Stomach (tissue), 9 donors: ENCODE data around the gene USP34. TPM values are rescaled to one million over a fixed set of nuclear protein-coding genes. Genes with fewer than 3 reads are reported as not detected.

ENCODE experiments used
- DNase-seq, 2 donors: peaks; one replicate each; pipeline versions ENCODE4 v3.0.0 to v3.0.0-alpha.2; 2013 to 2019
- H3K27ac ChIP-seq, 5 donors: fragments of 200-600 bp in 4 of 5; sonication (generic) in 4 of 5; one replicate each; pipeline ENCODE4 v1.5.1; 2013 to 2019; ENCODE audit warnings: mild to moderate bottlenecking in 1 of 5, moderate library complexity in 1 of 5
- H3K27me3 ChIP-seq, 3 donors: fragments of 200-600 bp; sonication (generic); one replicate each; pipeline ENCODE4 v1.5.1; 2017 to 2019; ENCODE audit warnings: mixed run types in 1 of 3
- H3K36me3 ChIP-seq, 4 donors: fragments of 200-600 bp; sonication (generic); 1 replicate in 3 of 4; 2 replicates in 1 of 4; pipeline ENCODE4 v1.5.1; 2016 to 2019
- H3K4me1 ChIP-seq, 4 donors: fragments of 200-600 bp; sonication (generic); one replicate each; pipeline ENCODE4 v1.5.1; 2016 to 2019
- H3K4me3 ChIP-seq, 4 donors: fragments of 200-600 bp; sonication (generic) in 3 of 4; one replicate each; pipeline ENCODE4 v1.5.1; 2016 to 2019; ENCODE audit warnings: mild to moderate bottlenecking in 1 of 4
- H3K9me3 ChIP-seq, 4 donors: fragments of 200-600 bp; sonication (generic); one replicate each; pipeline ENCODE4 v1.5.1; 2016 to 2019
- EP300 ChIP-seq: sonication (generic); formaldehyde crosslinking; IDR thresholded peaks from one replicate; pipeline ENCODE4 v1.6.1; 2017; ENCODE audit warnings: antibody characterized with exemption
- POLR2A ChIP-seq, 4 donors: fragments of 450-650 bp; IDR thresholded peaks; one replicate each; pipeline ENCODE4 v1.6.1; 2016; ENCODE audit warnings: antibody characterized with exemption in 4 of 4, control low read depth in 2 of 4, mild to moderate bottlenecking in 1 of 4, moderate library complexity in 1 of 4
- POLR2AphosphoS5 ChIP-seq, 3 donors: sonication (generic); formaldehyde crosslinking; IDR thresholded peaks; one replicate each; pipeline ENCODE4 v1.6.1; 2016; ENCODE audit warnings: antibody characterized with exemption in 3 of 3
- WGBS, 5 donors: extraction: QIAGEN DNeasy Blood & Tissue Kit in 3 of 5; methylation state at CpG; one replicate each; pipeline versions ENCODE4 v1.1.5 to v1.1.7; 2013 to 2018; 5-methylcytosine and 5-hydroxymethylcytosine counted together
- intact Hi-C: fragments of 100-400 bp; cut with DNase I; formaldehyde crosslinking; loops from one replicate; pipeline ENCODE4 v1.15.1; 2023; ENCODE audit warnings: low total_unique reads
- polyA plus RNA-seq, 3 donors: library from polyadenylated mRNA; stranded (reverse); fragments of 200-250 nt; gene quantifications; one replicate each; pipeline ENCODE4 v1.2.3, GENCODE V29; 2013
- total RNA-seq, 5 donors: library from RNA; depleted of rRNA; stranded (reverse); fragments of >200 nt; gene quantifications; one replicate each; pipeline versions ENCODE4 v1.1.0 to v1.2.3, GENCODE V29; 2014 to 2016
- TF ChIP-seq, protein P1 (sequence below), 7 experiments: fragments of 450-650 bp in 4 of 7; fragments of 200-600 bp in 3 of 7; sonication (generic) in 3 of 7; IDR thresholded peaks; one replicate each; pipeline ENCODE4 v1.5.1; 2016 to 2019; ENCODE audit warnings: antibody characterized with exemption in 7 of 7, control low read depth in 2 of 7, mild to moderate bottlenecking in 1 of 7
- donor health status: healthy with polysubstance abuse.
- donor health status: Bipolar disorder and iron deficiency.
- donor health status: healthy.

USP34 gene
- total and polyA plus RNA-seq, 8 donors = 21.1 to 300 (median 73.2) TPM

DNA sequence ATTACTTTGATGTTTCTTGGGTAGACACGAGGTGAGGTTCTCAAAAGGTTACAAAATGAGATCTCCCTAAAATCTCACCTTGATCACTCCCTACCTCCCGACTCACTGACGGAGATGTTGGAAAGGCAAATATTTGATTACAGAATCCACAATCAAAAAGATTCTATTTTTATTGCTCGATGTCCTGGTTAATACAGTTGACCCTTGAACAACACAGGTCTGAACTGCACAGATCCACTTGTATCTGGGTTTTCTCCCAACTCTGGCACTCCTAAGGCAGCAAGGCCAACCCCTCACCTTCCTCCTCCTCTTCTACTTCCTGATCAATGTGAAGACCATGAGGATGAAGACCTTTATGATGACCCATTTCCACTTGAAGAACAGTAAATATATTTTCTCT lies 183.6 kb downstream of the USP34 start:
- Histone ChIP-seq H3K4me3 (no peak overlapping the region), H3K36me3 (peaks cover 9 to 57% (median 49%) of the 10 kb centered on the region in 4 donors), H3K27me3 (no peaks in the 10 kb centered on the region), H3K27ac (no peak overlapping the region), H3K9me3 (no peaks in the 10 kb centered on the region), H3K4me1 (peaks cover 0 to 9% (median 4%) of the 10 kb centered on the region in 4 donors)
- intact Hi-C loops = no loop called here
- DNase-seq = no peak
- 55 to 81% (median 58%) methylated on average over 4 of the region's 4 CpGs for WGBS, 5 donors
- TF ChIP-seq, protein P1, sequence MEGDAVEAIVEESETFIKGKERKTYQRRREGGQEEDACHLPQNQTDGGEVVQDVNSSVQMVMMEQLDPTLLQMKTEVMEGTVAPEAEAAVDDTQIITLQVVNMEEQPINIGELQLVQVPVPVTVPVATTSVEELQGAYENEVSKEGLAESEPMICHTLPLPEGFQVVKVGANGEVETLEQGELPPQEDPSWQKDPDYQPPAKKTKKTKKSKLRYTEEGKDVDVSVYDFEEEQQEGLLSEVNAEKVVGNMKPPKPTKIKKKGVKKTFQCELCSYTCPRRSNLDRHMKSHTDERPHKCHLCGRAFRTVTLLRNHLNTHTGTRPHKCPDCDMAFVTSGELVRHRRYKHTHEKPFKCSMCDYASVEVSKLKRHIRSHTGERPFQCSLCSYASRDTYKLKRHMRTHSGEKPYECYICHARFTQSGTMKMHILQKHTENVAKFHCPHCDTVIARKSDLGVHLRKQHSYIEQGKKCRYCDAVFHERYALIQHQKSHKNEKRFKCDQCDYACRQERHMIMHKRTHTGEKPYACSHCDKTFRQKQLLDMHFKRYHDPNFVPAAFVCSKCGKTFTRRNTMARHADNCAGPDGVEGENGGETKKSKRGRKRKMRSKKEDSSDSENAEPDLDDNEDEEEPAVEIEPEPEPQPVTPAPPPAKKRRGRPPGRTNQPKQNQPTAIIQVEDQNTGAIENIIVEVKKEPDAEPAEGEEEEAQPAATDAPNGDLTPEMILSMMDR (IDR thresholded peaks at IDR 0.05) = no peak
- TF ChIP-seq EP300 (no peak), POLR2A (IDR thresholded peaks at IDR 0.05) (no peak), POLR2AphosphoS5 (IDR thresholded peaks at IDR 0.05) (no peak)

DNA sequence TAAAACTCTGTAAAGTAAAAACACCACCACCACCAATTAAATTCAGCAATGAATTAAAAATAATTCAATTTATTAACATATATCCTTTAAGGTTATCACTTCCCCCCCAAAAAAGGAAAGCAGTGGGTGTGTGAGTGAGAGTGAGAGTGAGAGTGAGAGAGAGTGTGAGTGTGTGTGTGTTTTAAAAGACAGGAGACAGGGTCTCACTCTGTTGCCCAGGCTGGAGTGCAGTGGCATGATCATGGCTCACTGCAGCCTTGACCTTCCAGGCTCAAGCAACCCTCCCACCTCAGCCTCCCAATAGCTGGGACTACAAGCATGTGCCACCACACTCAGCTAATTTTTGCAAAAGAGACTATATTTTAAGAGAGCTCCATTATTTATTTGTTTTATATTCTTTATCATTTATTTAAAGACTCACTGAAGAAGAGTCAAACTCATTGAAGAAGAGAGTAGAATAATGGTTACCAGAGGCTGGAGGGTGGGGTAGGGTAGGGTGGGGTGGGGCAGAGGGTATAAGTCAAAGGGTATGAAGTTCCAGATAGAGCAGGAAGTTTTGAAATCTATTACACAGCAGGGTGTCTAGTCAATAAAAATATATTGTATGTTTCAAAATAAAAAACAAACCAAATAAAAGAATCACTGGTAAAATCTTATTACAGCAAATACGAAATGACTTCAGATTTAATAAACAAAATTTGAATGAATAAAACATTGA lies 187.3 kb downstream of the USP34 start:
- 92 to 100% (median 95%) methylated on average over 1 of the region's 1 CpG for WGBS, 5 donors
- no peak overlapping the region for H3K27ac ChIP-seq
- no peak overlapping the region for H3K4me3 ChIP-seq
- TF ChIP-seq, protein P1 (IDR thresholded peaks at IDR 0.05) = no peak
- no peak for TF ChIP-seq POLR2AphosphoS5 (IDR thresholded peaks at IDR 0.05)
- H3K27me3 ChIP-seq = no peaks in the 10 kb centered on the region
- no peaks in the 10 kb centered on the region for H3K9me3 ChIP-seq
- peaks cover 17 to 72% (median 67%) of the 10 kb centered on the region in 4 donors for H3K36me3 ChIP-seq
- no peak for DNase-seq
- H3K4me1 ChIP-seq = peaks cover 0 to 9% (median 4%) of the 10 kb centered on the region in 4 donors
- intact Hi-C loops = no loop called here

DNA sequence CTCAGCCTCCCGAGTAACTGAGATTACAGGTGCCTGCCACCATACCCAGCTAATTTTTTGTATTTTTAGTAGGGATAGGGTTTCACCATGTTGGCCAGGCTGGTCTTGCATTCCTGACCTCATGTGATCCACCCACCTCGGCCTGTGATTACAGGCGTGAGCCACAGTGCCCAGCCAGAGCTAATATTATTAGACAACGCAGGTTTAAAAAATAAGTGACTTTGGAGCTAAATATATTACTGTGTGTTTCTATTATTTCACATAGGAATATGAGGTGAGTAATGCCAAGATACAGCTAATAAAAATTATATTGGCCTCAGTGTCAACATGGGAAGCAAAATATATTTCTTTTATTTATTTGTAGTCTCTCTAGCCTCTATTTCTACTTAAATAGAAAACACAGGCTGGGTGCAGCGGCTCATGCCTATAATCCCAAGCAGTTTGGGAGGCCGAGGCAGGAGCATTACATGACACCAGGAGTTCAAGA lies 188.7 kb downstream of the USP34 start:
- Histone ChIP-seq H3K27ac (no peak overlapping the region), H3K36me3 (peaks cover 28 to 75% (median 65%) of the 10 kb centered on the region in 4 donors), H3K27me3 (no peaks in the 10 kb centered on the region), H3K4me1 (no peaks in the 10 kb centered on the region), H3K4me3 (no peak overlapping the region), H3K9me3 (no peaks in the 10 kb centered on the region)
- no peak for DNase-seq
- intact Hi-C loops = no loop called here
- 96 to 100% (median 97%) methylated on average over 6 of the region's 6 CpGs for WGBS, 5 donors
- TF ChIP-seq EP300 (no peak), POLR2A (IDR thresholded peaks at IDR 0.05) (no peak), POLR2AphosphoS5 (IDR thresholded peaks at IDR 0.05) (no peak)
- TF ChIP-seq, protein P1 (IDR thresholded peaks at IDR 0.05) = no peak

DNA sequence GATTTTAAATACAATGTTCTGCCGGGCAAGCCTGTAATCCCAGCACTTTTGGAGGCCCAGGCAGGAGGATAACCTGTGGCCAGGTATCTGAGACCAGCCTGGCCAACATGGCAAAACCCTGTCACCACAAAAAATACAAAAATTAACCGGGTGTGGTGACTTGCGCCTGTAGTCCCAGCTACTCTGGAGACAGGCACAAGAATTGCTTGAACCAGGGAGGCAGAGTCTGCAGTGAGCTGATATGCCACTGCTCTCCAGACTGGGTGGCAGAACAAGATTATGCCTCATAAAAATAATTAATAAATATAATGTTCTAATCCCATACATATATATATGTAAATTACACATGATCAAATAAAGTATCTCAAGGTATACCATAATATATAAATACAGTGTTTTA lies 189.6 kb downstream of the USP34 start:
- 92 to 98% (median 96%) methylated on average over 3 of the region's 3 CpGs for WGBS, 5 donors
- Histone ChIP-seq H3K36me3 (peaks cover 28 to 74% (median 67%) of the 10 kb centered on the region in 4 donors), H3K27ac (no peak overlapping the region), H3K9me3 (no peaks in the 10 kb centered on the region), H3K27me3 (no peaks in the 10 kb centered on the region), H3K4me3 (no peak overlapping the region), H3K4me1 (no peaks in the 10 kb centered on the region)
- intact Hi-C loops = no loop called here
- no peak for DNase-seq
- TF ChIP-seq, protein P1 (IDR thresholded peaks at IDR 0.05) = no peak
- TF ChIP-seq POLR2A (IDR thresholded peaks at IDR 0.05) (no peak), POLR2AphosphoS5 (IDR thresholded peaks at IDR 0.05) (no peak), EP300 (no peak)
